OCI-LY7 (cell line): ENCODE data around the gene VKORC1L1.
"Not testable (repeated sequence)": the region's sequence is repeated elsewhere in the genome, so short reads cannot be mapped to it uniquely, and the experiment has no call there.

Experiments used
- CTCF ChIP-seq: fragments of 200-600 bp; sonication (generic); conservative IDR thresholded peaks from 2 replicates; pipeline ENCODE4 v1.5.1; 2014; ENCODE audit warnings: mild to moderate bottlenecking, antibody characterized with exemption, low read length, moderate library complexity, mixed read lengths
- EZH2phosphoT487 ChIP-seq: fragments of 200-600 bp; sonication (generic); IDR thresholded peaks from 2 replicates; pipeline ENCODE4 v1.6.1; 2018; ENCODE audit warnings: low read depth, borderline replicate concordance, mild to moderate bottlenecking, mixed run types, antibody characterized with exemption, low read length, moderate library complexity, mixed read lengths

- TF ChIP-seq CTCF, EZH2phosphoT487: not testable (repeated sequence)
Observed at GRCh38 chr7:65888434-65889156, 15.7 kb downstream of the VKORC1L1 start.
